Measurements from ENCODE around the gene CD3E.

Gene CD3E

DNA sequence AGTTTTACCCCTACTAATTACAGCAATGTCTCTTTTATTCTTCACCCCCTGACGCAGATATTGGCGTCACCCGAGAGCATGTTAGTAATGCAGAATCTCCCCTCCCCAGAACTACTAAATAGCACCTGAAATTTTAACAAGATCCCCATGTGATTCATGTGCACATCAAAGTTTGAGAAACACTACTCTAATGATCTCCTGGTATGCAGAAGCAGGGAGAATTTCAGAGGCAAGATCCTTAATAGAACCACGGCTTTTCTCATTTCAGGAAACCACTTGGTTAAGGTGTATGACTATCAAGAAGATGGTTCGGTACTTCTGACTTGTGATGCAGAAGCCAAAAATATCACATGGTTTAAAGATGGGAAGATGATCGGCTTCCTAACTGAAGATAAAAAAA is 44.9 kb downstream of the CD3E start:
- no peak overlapping the region for H3K27ac Mint-ChIP-seq
- intact Hi-C loops (cut with micrococcal nuclease) = no loop called here
- H3K36me3 Mint-ChIP-seq (ENCODE audit: low read depth) = no peaks in the 10 kb centered on the region
- no peaks in the 10 kb centered on the region for H3K9me3 Mint-ChIP-seq
- H3K4me3 Mint-ChIP-seq = no peak overlapping the region
- H3K4me1 Mint-ChIP-seq (ENCODE audit: low read depth) = peaks cover 8% of the 10 kb centered on the region
- peaks cover 25% of the 10 kb centered on the region for H3K27me3 Mint-ChIP-seq

DNA sequence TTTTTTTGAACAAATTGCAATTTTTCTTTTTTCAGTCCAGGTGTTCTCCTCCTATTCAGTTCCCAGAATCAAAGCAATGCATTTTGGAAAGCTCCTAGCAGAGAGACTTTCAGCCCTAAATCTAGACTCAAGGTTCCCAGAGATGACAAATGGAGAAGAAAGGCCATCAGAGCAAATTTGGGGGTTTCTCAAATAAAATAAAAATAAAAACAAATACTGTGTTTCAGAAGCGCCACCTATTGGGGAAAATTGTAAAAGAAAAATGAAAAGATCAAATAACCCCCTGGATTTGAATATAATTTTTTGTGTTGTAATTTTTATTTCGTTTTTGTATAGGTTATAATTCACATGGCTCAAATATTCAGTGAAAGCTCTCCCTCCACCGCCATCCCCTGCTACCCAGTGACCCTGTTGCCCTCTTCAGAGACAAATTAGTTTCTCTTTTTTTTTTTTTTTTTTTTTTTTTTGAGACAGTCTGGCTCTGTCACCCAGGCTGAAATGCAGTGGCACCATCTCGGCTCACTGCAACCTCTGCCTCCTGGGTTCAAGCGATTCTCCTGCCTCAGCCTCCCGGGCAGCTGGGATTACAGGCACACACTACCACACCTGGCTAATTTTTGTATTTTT is 48.7 kb downstream of the CD3E start:
- no peaks in the 10 kb centered on the region for H3K36me3 Mint-ChIP-seq (ENCODE audit: low read depth)
- no peaks in the 10 kb centered on the region for H3K9me3 Mint-ChIP-seq
- H3K27ac Mint-ChIP-seq = no peak overlapping the region
- no peaks in the 10 kb centered on the region for H3K4me1 Mint-ChIP-seq (ENCODE audit: low read depth)
- intact Hi-C loops (cut with micrococcal nuclease) = loop anchor here (5.0 kb wide), 1 partner anchor 156 kb away; no protein-coding TSS in a partner anchor
- no peak overlapping the region for H3K4me3 Mint-ChIP-seq
- H3K27me3 Mint-ChIP-seq = peaks cover 17% of the 10 kb centered on the region

DNA sequence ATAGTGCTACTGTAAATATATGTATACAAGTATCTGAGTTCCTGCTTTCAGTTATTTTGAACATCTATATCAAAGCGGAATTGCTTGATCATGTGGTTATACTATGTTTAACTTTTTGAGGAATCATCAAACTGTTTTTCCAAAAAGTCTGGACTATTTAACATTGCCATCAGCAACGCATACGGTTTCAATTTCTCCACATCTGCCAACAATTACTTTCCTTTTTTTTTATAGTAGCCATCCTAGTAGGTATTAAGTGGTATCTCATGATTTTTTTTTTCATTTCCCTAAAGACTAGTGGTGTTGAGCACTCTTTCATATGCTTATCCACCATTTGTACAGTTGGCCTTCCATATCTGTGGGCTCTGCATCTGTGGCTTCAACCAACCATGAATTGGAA is 53.5 kb downstream of the CD3E start:
- Mint-ChIP-seq H3K4me3 (no peak overlapping the region), H3K4me1 (ENCODE audit: low read depth) (peaks cover 42% of the 10 kb centered on the region), H3K27me3 (peaks cover 5% of the 10 kb centered on the region), H3K27ac (no peak overlapping the region), H3K36me3 (ENCODE audit: low read depth) (peaks cover 24% of the 10 kb centered on the region), H3K9me3 (no peaks in the 10 kb centered on the region)
- intact Hi-C loops (cut with micrococcal nuclease) = loop anchor here (2.0 kb wide), 1 partner anchor 215 kb away; no protein-coding TSS in a partner anchor

DNA sequence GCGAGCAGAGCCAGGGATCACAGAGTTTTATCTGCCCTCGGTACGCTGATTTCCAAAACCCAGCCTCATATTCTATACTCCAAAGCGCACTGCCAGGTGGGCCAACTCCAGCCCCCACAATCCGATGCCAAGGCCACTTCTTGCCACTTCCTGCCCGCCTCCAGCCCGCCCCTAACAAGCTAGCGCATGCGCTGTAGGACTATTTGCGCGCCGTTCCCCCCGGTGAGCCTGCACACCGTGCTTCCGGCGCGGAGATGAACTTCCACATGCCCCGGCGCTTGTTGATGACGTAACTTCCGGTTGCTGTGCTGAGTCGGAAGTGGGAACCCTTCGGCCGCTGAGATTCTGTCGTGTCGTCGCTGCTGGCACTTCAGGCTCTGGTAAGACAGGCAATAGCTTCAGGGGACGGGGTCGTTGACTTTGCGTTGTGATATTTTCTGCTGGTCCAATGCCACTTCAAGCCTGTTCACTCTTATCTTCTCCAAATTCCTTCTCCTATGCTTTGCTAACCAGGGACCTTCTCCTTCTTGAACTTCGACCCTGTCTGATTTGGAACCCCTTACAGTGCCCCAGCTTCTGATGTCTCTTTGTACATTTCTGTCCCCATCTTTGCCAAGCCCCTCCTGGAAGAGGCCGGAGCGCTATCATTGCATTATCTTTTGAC is 54.9 kb downstream of the CD3E start, which contains the start of gene UBE4A:
UBE4A (plus strand) TSS at position 306 of the 664 bp plus-strand sequence. CDS start 5,481 bp downstream, outside the sequence.
- intact Hi-C loops (cut with micrococcal nuclease) = loop anchor here (2.0 kb wide), 1 partner anchor 217 kb away; no protein-coding TSS in a partner anchor
- H3K9me3 Mint-ChIP-seq = no peaks in the 10 kb centered on the region
- H3K27ac Mint-ChIP-seq = peak within 1 kb of the TSS; percentile 93
- peaks cover 5% of the 10 kb centered on the region for H3K27me3 Mint-ChIP-seq
- H3K4me3 Mint-ChIP-seq = peak within 1 kb of the TSS; percentile 93
- H3K36me3 Mint-ChIP-seq (ENCODE audit: low read depth) = peaks cover 35% of the 10 kb centered on the region
- H3K4me1 Mint-ChIP-seq (ENCODE audit: low read depth) = peaks cover 47% of the 10 kb centered on the region

DNA sequence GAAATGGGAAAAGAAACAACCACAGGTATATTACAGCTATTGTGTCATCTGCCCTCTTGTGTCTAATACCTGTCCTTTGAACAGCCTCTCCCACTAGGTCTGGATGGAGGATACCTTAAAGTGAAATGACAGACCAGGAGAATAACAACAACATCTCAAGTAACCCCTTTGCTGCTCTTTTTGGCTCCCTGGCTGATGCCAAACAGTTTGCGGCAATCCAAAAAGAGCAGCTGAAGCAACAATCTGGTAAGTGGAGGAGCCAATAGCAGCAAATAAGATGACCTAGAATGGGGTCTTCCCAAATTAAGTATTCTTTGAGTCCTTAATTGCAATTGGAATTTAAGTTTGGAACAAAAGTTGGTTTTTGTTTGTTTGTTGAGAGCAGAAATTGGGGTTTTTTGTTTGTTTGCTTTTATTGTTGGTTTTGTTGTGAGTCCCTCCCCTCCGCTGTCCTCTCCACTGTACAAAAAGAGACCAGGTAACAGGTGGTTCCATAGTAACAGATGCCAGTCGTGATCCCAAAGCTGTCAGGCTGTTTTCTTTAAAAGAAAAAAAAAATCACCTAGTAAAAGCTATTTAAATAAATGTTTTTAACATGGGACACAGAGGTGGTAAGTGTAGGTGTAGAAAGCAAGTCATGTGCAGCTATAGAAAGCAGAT is 60.6 kb downstream of the CD3E start:
- no peaks in the 10 kb centered on the region for H3K27me3 Mint-ChIP-seq
- peaks cover 81% of the 10 kb centered on the region for H3K36me3 Mint-ChIP-seq (ENCODE audit: low read depth)
- peaks cover 33% of the 10 kb centered on the region for H3K4me1 Mint-ChIP-seq (ENCODE audit: low read depth)
- no peak overlapping the region for H3K27ac Mint-ChIP-seq
- no peak overlapping the region for H3K4me3 Mint-ChIP-seq
- intact Hi-C loops (cut with micrococcal nuclease) = no loop called here
- H3K9me3 Mint-ChIP-seq = no peaks in the 10 kb centered on the region

All from dendritic cell treated with granulocyte-macrophage colony-stimulating factor and Interleukin-4, amounts not matched to agents 40 ng/mL and 50 ng/mL, for 4 days (primary cell).